Liver (tissue), 9 donors: ENCODE data around the gene SIDT2. TPM values are rescaled to one million over a fixed set of nuclear protein-coding genes. Genes with fewer than 3 reads are reported as not detected.

ENCODE experiments used
- DNase-seq: peaks from one replicate; pipeline ENCODE4 v3.0.0-alpha.2; 2017; ENCODE audit warnings: low spot score
- H3K27ac ChIP-seq, 2 donors: one replicate each; pipeline ENCODE4 v1.7.0; 2013; ENCODE audit warnings: inconsistent platforms in 2 of 2, low read length in 2 of 2, control low read depth in 1 of 2, low read depth in 1 of 2, mild to moderate bottlenecking in 1 of 2
- H3K27me3 ChIP-seq, 4 donors: one replicate each; pipeline versions ENCODE4 v1.6.1 to v1.7.0; 2013; ENCODE audit warnings: low read length in 3 of 4, inconsistent platforms in 1 of 4, mild to moderate bottlenecking in 1 of 4, moderate library complexity in 1 of 4; ENCODE audit not compliant: control insufficient read depth in 4 of 4, insufficient read depth in 4 of 4
- H3K36me3 ChIP-seq, 4 donors: one replicate each; pipeline versions ENCODE4 v1.6.1 to v1.7.0; 2013; ENCODE audit warnings: low read length in 3 of 4, mild to moderate bottlenecking in 3 of 4, low read depth in 1 of 4, moderate library complexity in 1 of 4; ENCODE audit not compliant: control insufficient read depth in 4 of 4, insufficient read depth in 3 of 4
- H3K4me1 ChIP-seq, 4 donors: one replicate each; pipeline versions ENCODE4 v1.6.1 to v1.7.0; 2013; ENCODE audit warnings: low read length in 3 of 4, mild to moderate bottlenecking in 3 of 4, moderate library complexity in 1 of 4; ENCODE audit not compliant: control insufficient read depth in 4 of 4, insufficient read depth in 4 of 4
- H3K4me3 ChIP-seq, 3 donors: one replicate each; pipeline versions ENCODE4 v1.6.1 to v1.7.0; 2013; ENCODE audit warnings: low read length in 3 of 3, control low read depth in 1 of 3, low read depth in 1 of 3, mild to moderate bottlenecking in 1 of 3
- H3K9ac ChIP-seq, 2 donors: one replicate each; pipeline ENCODE4 v1.7.0; 2013; ENCODE audit warnings: low read length in 2 of 2, mild to moderate bottlenecking in 2 of 2, moderate library complexity in 2 of 2, control low read depth in 1 of 2, low read depth in 1 of 2
- H3K9me3 ChIP-seq, 4 donors: one replicate each; pipeline versions ENCODE4 v1.6.1 to v1.7.0; 2013; ENCODE audit warnings: low read length in 3 of 4; ENCODE audit not compliant: control insufficient read depth in 4 of 4
- ATF3 ChIP-seq: IDR thresholded peaks from 2 replicates; pipeline ENCODE4 v1.6.1; 2016; ENCODE audit warnings: antibody characterized with exemption
- EGR1 ChIP-seq, 2 donors: IDR thresholded peaks; 2 replicates each; pipeline ENCODE4 v1.6.1; 2016 to 2018; ENCODE audit warnings: antibody characterized with exemption in 2 of 2, low read depth in 2 of 2
- FOXA1 ChIP-seq: IDR thresholded peaks from 2 replicates; pipeline ENCODE4 v1.6.1; 2016; ENCODE audit warnings: antibody characterized with exemption
- FOXA2 ChIP-seq: IDR thresholded peaks from 2 replicates; pipeline ENCODE4 v1.6.1; 2016; ENCODE audit warnings: antibody characterized with exemption
- GABPA ChIP-seq, 2 donors: IDR thresholded peaks in 1 of 2; conservative IDR thresholded peaks in 1 of 2; 2 replicates each; pipeline ENCODE4 v1.6.1; 2016; ENCODE audit warnings: antibody characterized with exemption in 2 of 2, mild to moderate bottlenecking in 1 of 2, moderate library complexity in 1 of 2
- HNF4A ChIP-seq, 2 donors: conservative IDR thresholded peaks; 2 replicates each; pipeline ENCODE4 v1.6.1; 2016; ENCODE audit warnings: antibody characterized with exemption in 2 of 2, mild to moderate bottlenecking in 2 of 2
- HNF4G ChIP-seq: IDR thresholded peaks from 2 replicates; pipeline ENCODE4 v1.6.1; 2016; ENCODE audit warnings: antibody characterized with exemption
- JUND ChIP-seq, 2 donors: IDR thresholded peaks; 2 replicates each; pipeline ENCODE4 v1.6.1; 2016; ENCODE audit warnings: antibody characterized with exemption in 2 of 2
- MAX ChIP-seq: IDR thresholded peaks from 2 replicates; pipeline ENCODE4 v1.6.1; 2016; ENCODE audit warnings: antibody characterized with exemption
- NR2F2 ChIP-seq: IDR thresholded peaks from 2 replicates; pipeline ENCODE4 v1.6.1; 2016; ENCODE audit warnings: antibody characterized with exemption
- RAD21 ChIP-seq, 2 donors: IDR thresholded peaks; 2 replicates each; pipeline ENCODE4 v1.6.1; 2016; ENCODE audit warnings: antibody characterized with exemption in 2 of 2, mild to moderate bottlenecking in 2 of 2
- REST ChIP-seq: IDR thresholded peaks from 2 replicates; pipeline ENCODE4 v1.6.1; 2016; ENCODE audit warnings: antibody characterized with exemption, mild to moderate bottlenecking
- RXRA ChIP-seq, 2 donors: IDR thresholded peaks; 2 replicates each; pipeline ENCODE4 v1.6.1; 2017 to 2018; ENCODE audit warnings: antibody characterized with exemption in 2 of 2, mild to moderate bottlenecking in 1 of 2
- SP1 ChIP-seq: IDR thresholded peaks from 2 replicates; pipeline ENCODE4 v1.6.1; 2018; ENCODE audit warnings: antibody characterized with exemption, mild to moderate bottlenecking
- TAF1 ChIP-seq: conservative IDR thresholded peaks from 2 replicates; pipeline ENCODE4 v1.6.1; 2016; ENCODE audit warnings: antibody characterized with exemption, mild to moderate bottlenecking
- YY1 ChIP-seq: IDR thresholded peaks from 2 replicates; pipeline ENCODE4 v1.6.1; 2016; ENCODE audit warnings: antibody characterized with exemption, mild to moderate bottlenecking
- WGBS: extraction: QIAGEN DNeasy Blood & Tissue Kit; methylation state at CpG from one replicate; pipeline ENCODE4 v1.1.7; 2013; 5-methylcytosine and 5-hydroxymethylcytosine counted together
- polyA plus RNA-seq, 2 donors: library from polyadenylated mRNA; stranded (reverse) in 1 of 2; unstranded in 1 of 2; fragments of 200-250 nt in 1 of 2; fragments of >200 nt in 1 of 2; fragmentation: Nextera tagmentation in 1 of 2; extraction: Ambion mirVana in 1 of 2; gene quantifications; one replicate each; pipeline versions ENCODE4 v1.2.1 to v1.2.3, GENCODE V29; 2013 to 2015
- total RNA-seq, 2 donors: library from RNA; depleted of rRNA; stranded (reverse); fragments of >200 nt; gene quantifications; one replicate each; pipeline ENCODE4 v1.2.3, GENCODE V29; 2014
- TF ChIP-seq, protein P1 (sequence below): fragments of 150-350 bp; IDR thresholded peaks from 2 replicates; pipeline ENCODE4 v1.5.1; 2017; ENCODE audit warnings: improper control_type of control experiment, low read depth, low read length; ENCODE audit not compliant: missing input control
- donor health status: healthy.
- donor health status: healthy.
- donor health status: healthy.
- donor health status: healthy.
- donor health status: healthy.

SIDT2 gene
- total and polyA plus RNA-seq, 4 donors, result 11.2 to 42.9 (median 22.4) TPM

DNA sequence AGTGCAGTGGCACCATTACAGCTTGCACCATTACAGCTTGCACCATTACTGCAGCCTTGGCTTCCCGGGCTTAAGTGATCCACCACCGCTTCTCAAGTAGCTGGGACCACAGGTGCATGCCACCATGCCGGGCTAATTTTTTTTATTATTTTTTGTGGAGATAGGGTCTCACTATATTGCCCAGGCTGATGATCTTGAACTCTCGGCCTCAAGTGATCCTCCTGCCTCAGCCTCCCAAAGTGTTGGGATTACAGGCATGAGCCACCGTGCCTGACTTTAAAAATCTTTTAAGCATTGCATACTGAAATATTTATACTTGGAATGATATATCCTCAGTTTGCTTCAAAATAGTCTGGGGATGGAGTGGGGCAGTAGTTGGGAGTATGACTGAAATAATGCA, 24.1 kb upstream of the SIDT2 start (continued):
- no peak for TF ChIP-seq JUND (IDR thresholded peaks at IDR 0.05)

GRCh38 chr11:117157507-117157906, 21.0 kb upstream of the SIDT2 start:
- Histone ChIP-seq H3K4me3 (no peak overlapping the region), H3K9ac (no peak overlapping the region), H3K9me3 (no peaks in the 10 kb centered on the region), H3K27me3 (no peaks in the 10 kb centered on the region), H3K4me1 (no peaks in the 10 kb centered on the region), H3K27ac (no peak overlapping the region), H3K36me3 (peaks cover 6 to 18% (median 16%) of the 10 kb centered on the region in 4 donors)
- TF ChIP-seq MAX, result no peak
- no peak for DNase-seq
- WGBS, result 91% methylated on average over 2 of the region's 2 CpGs

DNA sequence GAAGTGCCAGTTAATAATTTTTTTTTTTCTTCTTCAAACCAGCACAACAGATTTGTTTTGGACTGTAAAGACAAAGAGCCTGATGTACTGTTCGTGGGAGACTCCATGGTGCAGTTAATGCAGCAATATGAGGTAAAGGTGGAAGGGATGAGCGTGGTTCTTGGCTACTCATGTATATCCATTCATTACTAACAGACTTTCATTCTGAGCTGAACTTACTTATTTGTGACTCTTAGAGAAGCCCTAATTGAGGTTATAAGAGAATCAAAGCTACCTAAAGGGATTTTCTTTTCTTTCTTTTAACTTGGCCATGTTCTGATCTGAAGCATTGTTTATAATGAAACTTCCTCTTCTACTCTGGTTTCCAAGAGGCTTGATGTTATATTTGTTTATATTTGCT, 18.7 kb upstream of the SIDT2 start:
- Histone ChIP-seq H3K36me3 (peaks cover 5 to 36% (median 27%) of the 10 kb centered on the region in 4 donors), H3K9me3 (no peaks in the 10 kb centered on the region), H3K4me1 (no peaks in the 10 kb centered on the region), H3K9ac (no peak overlapping the region), H3K4me3 (no peak overlapping the region), H3K27ac (no peak overlapping the region), H3K27me3 (no peaks in the 10 kb centered on the region)
- 93% methylated on average over 2 of the region's 2 CpGs for WGBS
- no peak for TF ChIP-seq MAX
- no peak for TF ChIP-seq YY1
- no peak for TF ChIP-seq EGR1 (IDR thresholded peaks at IDR 0.05; ENCODE audit: low read depth in 2 of 2)
- no peak for DNase-seq

DNA sequence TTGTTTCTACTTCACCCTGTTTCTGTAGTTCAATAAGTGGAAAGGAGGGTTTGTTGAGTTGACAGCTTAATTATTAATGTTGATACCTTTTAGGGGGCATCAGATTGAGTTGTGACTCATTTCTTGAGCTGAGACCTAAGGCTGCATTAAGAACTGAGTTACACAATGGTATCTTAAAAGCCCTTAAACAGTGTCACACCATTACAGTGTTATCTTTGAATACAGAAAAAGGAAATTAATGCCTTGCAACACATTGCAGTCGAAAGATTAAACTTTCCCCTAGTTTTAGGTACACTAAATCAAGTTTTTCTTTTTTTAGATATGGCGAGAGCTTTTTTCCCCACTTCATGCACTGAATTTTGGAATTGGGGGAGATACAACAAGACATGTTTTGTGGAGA, 17.7 kb upstream of the SIDT2 start:
- Histone ChIP-seq H3K36me3 (peaks cover 5 to 39% (median 29%) of the 10 kb centered on the region in 4 donors), H3K9ac (no peak overlapping the region), H3K27me3 (no peaks in the 10 kb centered on the region), H3K4me1 (no peaks in the 10 kb centered on the region), H3K4me3 (no peak overlapping the region), H3K9me3 (no peaks in the 10 kb centered on the region), H3K27ac (no peak overlapping the region)
- WGBS, result 83% methylated on average over 2 of the region's 2 CpGs
- no peak for TF ChIP-seq GABPA (IDR thresholded peaks at IDR 0.05 in 1 of 2, conservative IDR thresholded peaks at IDR 0.05 in 1 of 2)
- DNase-seq, result no peak

GRCh38 chr11:117166491-117166890, 12.1 kb upstream of the SIDT2 start:
- Histone ChIP-seq H3K27me3 (no peaks in the 10 kb centered on the region), H3K27ac (no peak overlapping the region), H3K4me1 (no peaks in the 10 kb centered on the region), H3K4me3 (no peak overlapping the region), H3K9me3 (no peaks in the 10 kb centered on the region), H3K36me3 (peaks cover 5 to 55% (median 44%) of the 10 kb centered on the region in 4 donors), H3K9ac (no peak overlapping the region)
- DNase-seq, result no peak
- WGBS, result 81% methylated on average over 1 of the region's 1 CpG
- TF ChIP-seq NR2F2, result no peak
- TF ChIP-seq FOXA1, result no peak
- TF ChIP-seq REST, result no peak
- no peak for TF ChIP-seq SP1
- no peak for TF ChIP-seq FOXA2
- no peak for TF ChIP-seq HNF4A (conservative IDR thresholded peaks at IDR 0.05)
- TF ChIP-seq JUND (IDR thresholded peaks at IDR 0.05), result no peak
- no peak for TF ChIP-seq ATF3
- TF ChIP-seq, protein P1, sequence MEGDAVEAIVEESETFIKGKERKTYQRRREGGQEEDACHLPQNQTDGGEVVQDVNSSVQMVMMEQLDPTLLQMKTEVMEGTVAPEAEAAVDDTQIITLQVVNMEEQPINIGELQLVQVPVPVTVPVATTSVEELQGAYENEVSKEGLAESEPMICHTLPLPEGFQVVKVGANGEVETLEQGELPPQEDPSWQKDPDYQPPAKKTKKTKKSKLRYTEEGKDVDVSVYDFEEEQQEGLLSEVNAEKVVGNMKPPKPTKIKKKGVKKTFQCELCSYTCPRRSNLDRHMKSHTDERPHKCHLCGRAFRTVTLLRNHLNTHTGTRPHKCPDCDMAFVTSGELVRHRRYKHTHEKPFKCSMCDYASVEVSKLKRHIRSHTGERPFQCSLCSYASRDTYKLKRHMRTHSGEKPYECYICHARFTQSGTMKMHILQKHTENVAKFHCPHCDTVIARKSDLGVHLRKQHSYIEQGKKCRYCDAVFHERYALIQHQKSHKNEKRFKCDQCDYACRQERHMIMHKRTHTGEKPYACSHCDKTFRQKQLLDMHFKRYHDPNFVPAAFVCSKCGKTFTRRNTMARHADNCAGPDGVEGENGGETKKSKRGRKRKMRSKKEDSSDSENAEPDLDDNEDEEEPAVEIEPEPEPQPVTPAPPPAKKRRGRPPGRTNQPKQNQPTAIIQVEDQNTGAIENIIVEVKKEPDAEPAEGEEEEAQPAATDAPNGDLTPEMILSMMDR, result no peak
- no peak for TF ChIP-seq MAX
- no peak for TF ChIP-seq RXRA (IDR thresholded peaks at IDR 0.05)
- TF ChIP-seq YY1, result no peak
- no peak for TF ChIP-seq TAF1
- TF ChIP-seq RAD21 (IDR thresholded peaks at IDR 0.05), result no peak
- TF ChIP-seq HNF4G, result no peak
- TF ChIP-seq GABPA (IDR thresholded peaks at IDR 0.05 in 1 of 2, conservative IDR thresholded peaks at IDR 0.05 in 1 of 2), result no peak
- TF ChIP-seq EGR1 (IDR thresholded peaks at IDR 0.05; ENCODE audit: low read depth in 2 of 2), result no peak
